Small intestine (tissue), 7 donors: ENCODE results near the gene BICC1. TPM values are rescaled to one million over a fixed set of nuclear protein-coding genes. Genes with fewer than 3 reads are reported as not detected.
A peak's percentile ranks its signal among the peaks of the same experiment; 100 is the strongest.

Source experiments
- DNase-seq, 2 donors: peaks; one replicate each; pipeline versions ENCODE4 v3.0.0 to v3.0.0-alpha.2; 2013
- FAIRE-seq: peaks from 2 replicates; lab custom pipeline; 2012; peaks lifted over from hg19 to GRCh38; lab: Jason Lieb, UNC
- H3K27ac ChIP-seq, 3 donors: one replicate each; pipeline ENCODE4 v1.5.1; 2013; ENCODE audit warnings: low read length in 2 of 3, mild to moderate bottlenecking in 2 of 3, control low read depth in 1 of 3, inconsistent platforms in 1 of 3, low read depth in 1 of 3, moderate library complexity in 1 of 3
- H3K27me3 ChIP-seq, 3 donors: one replicate each; pipeline ENCODE4 v1.6.1; 2013; ENCODE audit warnings: low read length in 3 of 3, inconsistent platforms in 1 of 3; ENCODE audit not compliant: control insufficient read depth in 3 of 3, insufficient read depth in 3 of 3
- H3K36me3 ChIP-seq, 3 donors: one replicate each; pipeline ENCODE4 v1.6.1; 2013; ENCODE audit warnings: low read length in 3 of 3, inconsistent platforms in 1 of 3, low read depth in 1 of 3, mild to moderate bottlenecking in 1 of 3, moderate library complexity in 1 of 3; ENCODE audit not compliant: control insufficient read depth in 3 of 3, insufficient read depth in 2 of 3
- H3K4me1 ChIP-seq, 3 donors: one replicate each; pipeline ENCODE4 v1.6.1; 2013; ENCODE audit warnings: low read length in 2 of 3, inconsistent platforms in 1 of 3, low read depth in 1 of 3, mild to moderate bottlenecking in 1 of 3, moderate library complexity in 1 of 3; ENCODE audit not compliant: control insufficient read depth in 3 of 3, insufficient read depth in 2 of 3
- H3K4me3 ChIP-seq, 3 donors: one replicate each; pipeline ENCODE4 v1.5.1; 2013; ENCODE audit warnings: low read length in 3 of 3, control low read depth in 1 of 3, inconsistent platforms in 1 of 3, low read depth in 1 of 3, mild to moderate bottlenecking in 1 of 3, moderate library complexity in 1 of 3
- H3K9me3 ChIP-seq, 2 donors: one replicate each; pipeline ENCODE4 v1.6.1; 2013; ENCODE audit warnings: low read depth in 1 of 2, low read length in 1 of 2; ENCODE audit not compliant: control insufficient read depth in 2 of 2, insufficient read depth in 1 of 2
- WGBS, 3 donors: extraction: QIAGEN DNeasy Blood & Tissue Kit; methylation state at CpG; one replicate each; pipeline ENCODE4 v1.1.7; 2013; 5-methylcytosine and 5-hydroxymethylcytosine counted together
- polyA plus RNA-seq, 4 donors: library from polyadenylated mRNA; stranded (reverse) in 3 of 4; unstranded in 1 of 4; fragments of 200-250 nt in 3 of 4; fragments of 120-200 nt in 1 of 4; gene quantifications; one replicate each; pipeline versions ENCODE4 v1.2.1 to v1.2.3, GENCODE V29; 2013
- donor health status: healthy with polysubstance abuse.
- donor health status: control.
- donor health status: control.
- donor health status: Bipolar disorder and iron deficiency.
- donor health status: healthy.

The BICC1 gene
- polyA plus RNA-seq, 4 donors = 0.81 to 4.7 (median 1.3) TPM; not detected in 1

DNA sequence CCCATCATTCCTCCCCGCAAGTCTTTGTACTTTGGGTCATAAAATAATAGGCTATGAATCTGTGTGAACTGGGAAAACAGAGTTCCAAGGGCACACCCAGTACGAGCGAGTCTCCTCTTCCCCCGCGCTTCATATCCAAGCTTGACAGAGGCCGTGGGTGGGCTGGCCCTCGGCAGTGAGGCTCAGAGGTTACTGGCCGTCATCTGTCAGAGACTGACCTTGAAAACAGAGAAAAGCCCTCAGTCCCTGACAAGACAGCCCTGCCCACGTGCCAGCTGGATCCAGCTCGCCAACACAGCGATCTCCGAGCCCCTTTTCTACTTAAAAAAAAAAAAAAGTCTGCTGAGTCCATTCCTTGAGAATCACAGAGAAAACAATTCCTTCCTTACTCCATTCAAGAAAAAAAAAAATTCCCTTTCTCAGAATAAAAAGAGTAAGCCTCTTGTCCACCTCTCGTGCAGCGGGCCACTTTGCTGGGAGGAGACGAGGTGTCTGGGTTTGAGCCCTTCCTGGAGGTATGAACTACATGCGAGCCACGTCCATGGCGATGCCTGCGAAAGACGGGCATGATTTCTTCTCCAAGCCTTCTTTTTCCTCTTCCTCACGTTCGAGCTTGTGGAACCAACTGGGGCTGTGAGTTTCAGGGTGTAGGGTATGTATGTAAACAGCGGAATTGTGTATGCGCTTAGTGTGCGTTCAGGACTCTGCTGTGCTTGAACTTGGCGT lies 744 bp upstream of the BICC1 start:
- 5 to 11% (median 10%) methylated on average over 26 of the region's 26 CpGs for WGBS, 3 donors
- peak; percentile 5 to 49 for DNase-seq
- Histone ChIP-seq H3K36me3 (no peaks in the 10 kb centered on the region), H3K4me3 (peak overlapping the region in 1 of 3 donors; percentile 40), H3K4me1 (peaks cover 0 to 2% (median 0%) of the 10 kb centered on the region in 3 donors), H3K27ac (peak overlapping the region in 2 of 3 donors; percentile 32 to 39), H3K9me3 (no peaks in the 10 kb centered on the region), H3K27me3 (peaks cover 1 to 4% (median 3%) of the 10 kb centered on the region in 3 donors)
- FAIRE-seq = no peak

GRCh38 chr10:58513188-58514110 lies 777 bp downstream of the BICC1 start:
- FAIRE-seq (no peak), DNase-seq (peak in 1 of 2 donors; percentile 69)
- H3K4me1 ChIP-seq = peaks cover 0 to 2% (median 0%) of the 10 kb centered on the region in 3 donors
- WGBS, 3 donors = 1 to 5% (median 2%) methylated on average over 46 to 53 of the region's 53 CpGs
- peak overlapping the region in 2 of 3 donors; percentile 71 to 87 for H3K27ac ChIP-seq
- H3K4me3 ChIP-seq = peak overlapping the region; percentile 45 to 67 (median 59)
- no peaks in the 10 kb centered on the region for H3K9me3 ChIP-seq
- peaks cover 1 to 4% (median 3%) of the 10 kb centered on the region in 3 donors for H3K27me3 ChIP-seq
- no peaks in the 10 kb centered on the region for H3K36me3 ChIP-seq

GRCh38 chr10:58514111-58514770 lies 1.6 kb downstream of the BICC1 start:
- H3K27ac ChIP-seq = no peak overlapping the region
- H3K4me1 ChIP-seq = peaks cover 0 to 3% (median 0%) of the 10 kb centered on the region in 3 donors
- H3K9me3 ChIP-seq = no peaks in the 10 kb centered on the region
- no peak for FAIRE-seq
- no peak for DNase-seq
- 41 to 57% (median 47%) methylated on average over 13 of the region's 13 CpGs for WGBS, 3 donors
- no peaks in the 10 kb centered on the region for H3K36me3 ChIP-seq
- peak overlapping the region in 2 of 3 donors; percentile 2 to 67 for H3K4me3 ChIP-seq
- H3K27me3 ChIP-seq = peaks cover 0 to 4% (median 3%) of the 10 kb centered on the region in 3 donors

- H3K36me3 ChIP-seq = no peaks in the 10 kb centered on the region
- DNase-seq = no peak
- H3K4me3 ChIP-seq = no peak overlapping the region
- H3K4me1 ChIP-seq = peaks cover 0 to 4% (median 0%) of the 10 kb centered on the region in 3 donors
- no peak overlapping the region for H3K27ac ChIP-seq
- no peak for FAIRE-seq
- peaks cover 0 to 4% (median 3%) of the 10 kb centered on the region in 3 donors for H3K27me3 ChIP-seq
- WGBS, 3 donors = 90 to 93% (median 92%) methylated on average over 4 of the region's 4 CpGs
- H3K9me3 ChIP-seq = no peaks in the 10 kb centered on the region
Observed at GRCh38 chr10:58515291-58515941, 2.7 kb downstream of the BICC1 start.

- no peak for DNase-seq
- peaks cover 0 to 4% (median 0%) of the 10 kb centered on the region in 3 donors for H3K4me1 ChIP-seq
- no peak overlapping the region for H3K4me3 ChIP-seq
- no peaks in the 10 kb centered on the region for H3K36me3 ChIP-seq
- no peak overlapping the region for H3K27ac ChIP-seq
- no peak for FAIRE-seq
- peaks cover 0 to 4% (median 3%) of the 10 kb centered on the region in 3 donors for H3K27me3 ChIP-seq
- no peaks in the 10 kb centered on the region for H3K9me3 ChIP-seq
- 15 to 75% (median 75%) methylated on average over 1 of the region's 1 CpG for WGBS, 3 donors
Observed at GRCh38 chr10:58516119-58516518, 3.4 kb downstream of the BICC1 start.

DNA sequence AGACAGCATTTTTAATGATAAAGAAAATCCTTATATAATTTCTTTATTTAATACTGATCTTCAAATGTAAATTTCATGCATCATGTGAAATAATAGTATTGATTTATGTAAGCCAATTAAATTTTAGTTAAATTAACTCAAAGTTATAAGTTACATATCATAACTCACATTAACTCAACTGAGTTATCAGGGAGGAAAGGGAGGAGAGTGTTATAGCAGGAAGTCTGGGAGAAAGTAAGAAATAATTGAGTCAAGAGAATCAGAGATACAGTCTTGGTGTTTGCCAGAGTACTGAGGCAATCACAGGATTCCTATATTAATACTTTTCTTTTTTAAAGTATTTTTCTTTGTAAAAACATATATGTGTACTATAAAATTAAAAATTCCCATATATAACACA lies 4.0 kb downstream of the BICC1 start:
- FAIRE-seq (no peak), DNase-seq (no peak)
- no peaks in the 10 kb centered on the region for H3K36me3 ChIP-seq
- H3K27ac ChIP-seq = no peak overlapping the region
- peaks cover 0 to 4% (median 3%) of the 10 kb centered on the region in 3 donors for H3K27me3 ChIP-seq
- no peaks in the 10 kb centered on the region for H3K9me3 ChIP-seq
- peaks cover 0 to 2% (median 0%) of the 10 kb centered on the region in 3 donors for H3K4me1 ChIP-seq
- no peak overlapping the region for H3K4me3 ChIP-seq

- Histone ChIP-seq H3K4me1 (peaks cover 0 to 2% (median 0%) of the 10 kb centered on the region in 3 donors), H3K36me3 (no peaks in the 10 kb centered on the region), H3K9me3 (no peaks in the 10 kb centered on the region), H3K4me3 (no peak overlapping the region), H3K27ac (no peak overlapping the region), H3K27me3 (peaks cover 0 to 4% (median 3%) of the 10 kb centered on the region in 3 donors)
- FAIRE-seq (no peak), DNase-seq (no peak)
- WGBS, 3 donors = 38 to 73% (median 39%) methylated on average over 1 of the region's 1 CpG
Observed at GRCh38 chr10:58517081-58517480, 4.4 kb downstream of the BICC1 start.
